ENCODE measurements around the gene FSD2. TPM values are rescaled to one million over a fixed set of nuclear protein-coding genes. Genes with fewer than 3 reads are reported as not detected.

The FSD2 gene
- total RNA-seq, 2 donors from 2014 or later, result not detected

DNA sequence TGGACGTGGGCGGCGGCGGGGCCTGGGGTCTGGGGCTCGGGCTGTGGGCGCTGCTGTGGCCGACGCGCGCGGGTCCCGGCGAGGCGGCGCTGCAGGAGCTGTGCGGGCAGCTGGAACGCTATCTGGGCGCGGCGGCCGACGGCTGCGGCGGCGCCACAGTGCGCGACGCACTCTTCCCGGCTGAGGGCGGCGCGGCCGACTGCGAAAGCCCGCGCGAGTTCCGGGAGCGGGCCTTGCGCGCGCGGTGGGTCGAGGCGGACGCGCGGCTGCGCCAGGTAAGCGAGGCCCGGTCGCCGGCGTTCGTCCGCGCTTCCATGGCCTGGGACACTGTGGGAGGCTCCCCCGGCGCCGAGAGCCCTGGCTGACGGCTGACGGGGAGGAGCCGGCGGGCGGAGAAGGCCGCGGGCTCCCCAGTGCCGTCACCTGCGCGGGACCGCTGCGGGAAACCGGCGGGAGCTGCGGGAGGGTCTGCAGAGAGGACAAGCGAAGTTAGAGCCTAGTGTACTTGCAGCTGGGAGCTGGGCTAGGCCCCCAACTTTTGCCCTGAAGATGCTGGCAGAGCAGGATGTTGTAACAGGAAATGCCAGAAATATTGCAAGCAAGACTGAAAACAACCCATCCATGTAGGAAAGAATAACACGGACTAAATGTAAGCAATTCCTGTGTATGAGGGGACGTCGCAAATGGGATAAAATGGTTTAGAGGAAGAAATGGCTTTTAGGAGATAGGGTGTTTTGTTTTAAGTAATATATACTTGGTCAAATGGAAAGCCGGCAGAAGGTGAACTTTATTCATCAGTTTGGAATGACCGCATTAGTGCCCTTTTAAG is 4.4 kb upstream of the FSD2 start:
- Mint-ChIP-seq H3K9me3 (no peaks in the 10 kb centered on the region), H3K4me3 (peak overlapping the region; percentile 74), H3K4me1 (peaks cover 13% of the 10 kb centered on the region), H3K27me3 (ENCODE audit: insufficient read depth) (no peaks in the 10 kb centered on the region), H3K36me3 (ENCODE audit: low read depth) (peaks cover 13% of the 10 kb centered on the region), H3K27ac (peak overlapping the region; percentile 62)
- 0 to 1% methylated on average over 11 to 81 of the region's 81 CpGs for WGBS, 2 experiments (ENCODE audit: insufficient coverage in 1 of 2, insufficient read length in 1 of 2)
- Histone ChIP-seq H3K27ac (ENCODE audit: low read depth, low read length) (peak overlapping the region; percentile 88), H3K27me3 (ENCODE audit: control insufficient read depth, insufficient read depth, low read length, poor library complexity, severe bottlenecking) (peaks cover 6% of the 10 kb centered on the region), H3K9ac (ENCODE audit: extremely low read depth, low read length, poor library complexity, severe bottlenecking) (peak overlapping the region; percentile 77), H3K36me3 (ENCODE audit: control insufficient read depth, insufficient read depth, low read length) (peaks cover 17% of the 10 kb centered on the region), H3K4me1 (ENCODE audit: control insufficient read depth, insufficient read depth, low read length) (no peaks in the 10 kb centered on the region), H3K4me3 (ENCODE audit: low read length) (peak overlapping the region; percentile 88), H3K9me3 (ENCODE audit: control insufficient read depth, low read length) (no peaks in the 10 kb centered on the region)
- DNase-seq, result peak; percentile 78
- TF ChIP-seq, protein P1, sequence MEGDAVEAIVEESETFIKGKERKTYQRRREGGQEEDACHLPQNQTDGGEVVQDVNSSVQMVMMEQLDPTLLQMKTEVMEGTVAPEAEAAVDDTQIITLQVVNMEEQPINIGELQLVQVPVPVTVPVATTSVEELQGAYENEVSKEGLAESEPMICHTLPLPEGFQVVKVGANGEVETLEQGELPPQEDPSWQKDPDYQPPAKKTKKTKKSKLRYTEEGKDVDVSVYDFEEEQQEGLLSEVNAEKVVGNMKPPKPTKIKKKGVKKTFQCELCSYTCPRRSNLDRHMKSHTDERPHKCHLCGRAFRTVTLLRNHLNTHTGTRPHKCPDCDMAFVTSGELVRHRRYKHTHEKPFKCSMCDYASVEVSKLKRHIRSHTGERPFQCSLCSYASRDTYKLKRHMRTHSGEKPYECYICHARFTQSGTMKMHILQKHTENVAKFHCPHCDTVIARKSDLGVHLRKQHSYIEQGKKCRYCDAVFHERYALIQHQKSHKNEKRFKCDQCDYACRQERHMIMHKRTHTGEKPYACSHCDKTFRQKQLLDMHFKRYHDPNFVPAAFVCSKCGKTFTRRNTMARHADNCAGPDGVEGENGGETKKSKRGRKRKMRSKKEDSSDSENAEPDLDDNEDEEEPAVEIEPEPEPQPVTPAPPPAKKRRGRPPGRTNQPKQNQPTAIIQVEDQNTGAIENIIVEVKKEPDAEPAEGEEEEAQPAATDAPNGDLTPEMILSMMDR (conservative IDR thresholded peaks at IDR 0.05), result no peak

DNA sequence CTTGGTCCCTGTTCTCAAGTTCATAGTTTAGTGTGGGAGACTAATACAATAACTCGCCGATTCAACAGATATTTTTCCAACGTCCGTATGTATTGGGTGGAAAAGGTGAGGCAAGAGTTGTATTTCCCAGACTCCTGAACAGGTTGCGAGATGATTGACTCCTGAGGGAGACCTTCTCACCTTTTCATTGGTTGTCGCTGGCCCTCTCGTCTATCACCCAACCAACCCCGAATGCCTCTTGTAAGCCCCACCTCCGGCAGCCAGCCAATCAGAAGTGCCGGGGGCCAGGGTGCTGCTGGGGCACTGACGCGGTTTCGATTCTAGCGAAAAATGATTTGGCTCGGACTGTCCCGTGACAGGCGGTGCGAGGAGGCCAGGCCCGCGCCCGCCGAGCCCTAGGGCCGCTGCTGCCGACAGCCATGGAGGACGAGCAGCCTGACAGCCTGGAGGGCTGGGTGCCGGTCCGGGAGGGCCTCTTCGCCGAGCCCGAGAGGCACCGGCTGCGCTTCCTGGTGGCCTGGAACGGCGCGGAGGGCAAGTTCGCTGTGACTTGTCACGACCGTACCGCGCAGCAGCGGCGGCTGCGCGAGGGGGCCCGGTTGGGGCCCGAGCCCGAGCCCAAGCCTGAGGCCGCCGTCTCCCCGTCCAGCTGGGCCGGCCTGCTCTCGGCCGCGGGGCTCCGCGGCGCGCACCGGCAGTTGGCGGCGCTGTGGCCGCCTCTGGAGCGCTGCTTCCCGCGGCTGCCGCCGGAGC is 3.6 kb upstream of the FSD2 start, which contains the start of gene WHAMM:
Gene WHAMM, plus strand, starts transcription at position 321 of the 753 bp plus-strand sequence. Its CDS starts 99 bp downstream, at position 420.
- 0% methylated on average over 34 to 67 of the region's 67 CpGs for WGBS, 2 experiments (ENCODE audit: insufficient coverage in 1 of 2, insufficient read length in 1 of 2)
- peaks cover 10% of the 10 kb centered on the region for H3K36me3 Mint-ChIP-seq (ENCODE audit: low read depth)
- peak within 1 kb of the TSS; percentile 77 for H3K9ac ChIP-seq (ENCODE audit: extremely low read depth, low read length, poor library complexity, severe bottlenecking)
- H3K27ac ChIP-seq (ENCODE audit: low read depth, low read length), result peak within 1 kb of the TSS; percentile 88
- no peaks in the 10 kb centered on the region for H3K9me3 Mint-ChIP-seq
- no peaks in the 10 kb centered on the region for H3K4me1 ChIP-seq (ENCODE audit: control insufficient read depth, insufficient read depth, low read length)
- TF ChIP-seq, protein P1 (conservative IDR thresholded peaks at IDR 0.05), result peak; percentile 48
- H3K36me3 ChIP-seq (ENCODE audit: control insufficient read depth, insufficient read depth, low read length), result peaks cover 14% of the 10 kb centered on the region
- H3K4me1 Mint-ChIP-seq, result peaks cover 13% of the 10 kb centered on the region
- H3K27me3 ChIP-seq (ENCODE audit: control insufficient read depth, insufficient read depth, low read length, poor library complexity, severe bottlenecking), result peaks cover 10% of the 10 kb centered on the region
- H3K4me3 Mint-ChIP-seq, result peak within 1 kb of the TSS; percentile 74
- peak within 1 kb of the TSS; percentile 88 for H3K4me3 ChIP-seq (ENCODE audit: low read length)
- H3K27ac Mint-ChIP-seq, result peak within 1 kb of the TSS; percentile 62
- H3K9me3 ChIP-seq (ENCODE audit: control insufficient read depth, low read length), result no peaks in the 10 kb centered on the region
- peaks cover 4% of the 10 kb centered on the region for H3K27me3 Mint-ChIP-seq (ENCODE audit: insufficient read depth)
- peak; percentile 98 for DNase-seq

DNA sequence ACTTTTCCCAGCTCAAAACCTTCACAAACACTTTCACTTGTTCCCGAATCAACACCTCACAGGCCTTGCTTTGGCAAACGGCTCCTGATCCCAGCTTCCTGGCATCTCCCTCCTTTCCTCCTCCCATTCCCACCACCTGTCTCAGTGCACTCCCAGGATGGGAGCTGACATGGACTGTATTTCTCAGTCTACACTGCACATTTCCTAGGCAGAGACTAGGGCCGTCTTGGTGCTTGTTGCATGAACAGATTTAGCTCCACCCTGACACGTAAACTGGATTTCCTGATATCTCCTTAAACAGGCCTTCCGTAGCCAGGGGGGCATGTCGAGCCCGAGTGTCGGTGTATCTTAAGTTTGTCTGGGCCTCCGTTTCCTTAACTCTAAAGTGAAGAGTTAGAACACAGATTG is 2.8 kb upstream of the FSD2 start:
- no peak for DNase-seq
- Histone ChIP-seq H3K27me3 (ENCODE audit: control insufficient read depth, insufficient read depth, low read length, poor library complexity, severe bottlenecking) (peaks cover 19% of the 10 kb centered on the region), H3K4me3 (ENCODE audit: low read length) (peak overlapping the region; percentile 88), H3K9ac (ENCODE audit: extremely low read depth, low read length, poor library complexity, severe bottlenecking) (no peak overlapping the region), H3K9me3 (ENCODE audit: control insufficient read depth, low read length) (no peaks in the 10 kb centered on the region), H3K27ac (ENCODE audit: low read depth, low read length) (no peak overlapping the region), H3K4me1 (ENCODE audit: control insufficient read depth, insufficient read depth, low read length) (no peaks in the 10 kb centered on the region), H3K36me3 (ENCODE audit: control insufficient read depth, insufficient read depth, low read length) (peaks cover 6% of the 10 kb centered on the region)
- Mint-ChIP-seq H3K27me3 (ENCODE audit: insufficient read depth) (peaks cover 11% of the 10 kb centered on the region), H3K27ac (no peak overlapping the region), H3K4me1 (peaks cover 13% of the 10 kb centered on the region), H3K36me3 (ENCODE audit: low read depth) (peaks cover 3% of the 10 kb centered on the region), H3K4me3 (peak overlapping the region; percentile 74), H3K9me3 (no peaks in the 10 kb centered on the region)
- TF ChIP-seq, protein P1 (conservative IDR thresholded peaks at IDR 0.05), result no peak
- WGBS, 2 experiments (ENCODE audit: insufficient coverage in 1 of 2, insufficient read length in 1 of 2), result 84 to 96% methylated on average over 5 to 9 of the region's 9 CpGs

Measured in endodermal cell (in vitro differentiated cells).